Stomach (tissue), 9 donors: ENCODE measurements around the gene NOXA1. TPM values are rescaled to one million over a fixed set of nuclear protein-coding genes. Genes with fewer than 3 reads are reported as not detected.

Source experiments
- DNase-seq, 2 donors: peaks; one replicate each; pipeline versions ENCODE4 v3.0.0 to v3.0.0-alpha.2; 2013 to 2019
- H3K27ac ChIP-seq, 5 donors: fragments of 200-600 bp in 4 of 5; sonication (generic) in 4 of 5; one replicate each; pipeline ENCODE4 v1.5.1; 2013 to 2019; ENCODE audit warnings: mild to moderate bottlenecking in 1 of 5, moderate library complexity in 1 of 5
- H3K27me3 ChIP-seq, 3 donors: fragments of 200-600 bp; sonication (generic); one replicate each; pipeline ENCODE4 v1.5.1; 2017 to 2019; ENCODE audit warnings: mixed run types in 1 of 3
- H3K36me3 ChIP-seq, 4 donors: fragments of 200-600 bp; sonication (generic); 1 replicate in 3 of 4; 2 replicates in 1 of 4; pipeline ENCODE4 v1.5.1; 2016 to 2019
- H3K4me1 ChIP-seq, 4 donors: fragments of 200-600 bp; sonication (generic); one replicate each; pipeline ENCODE4 v1.5.1; 2016 to 2019
- H3K4me3 ChIP-seq, 4 donors: fragments of 200-600 bp; sonication (generic) in 3 of 4; one replicate each; pipeline ENCODE4 v1.5.1; 2016 to 2019; ENCODE audit warnings: mild to moderate bottlenecking in 1 of 4
- H3K9me3 ChIP-seq, 4 donors: fragments of 200-600 bp; sonication (generic); one replicate each; pipeline ENCODE4 v1.5.1; 2016 to 2019
- EP300 ChIP-seq: sonication (generic); formaldehyde crosslinking; IDR thresholded peaks from one replicate; pipeline ENCODE4 v1.6.1; 2017; ENCODE audit warnings: antibody characterized with exemption
- POLR2A ChIP-seq, 4 donors: fragments of 450-650 bp; IDR thresholded peaks; one replicate each; pipeline ENCODE4 v1.6.1; 2016; ENCODE audit warnings: antibody characterized with exemption in 4 of 4, control low read depth in 2 of 4, mild to moderate bottlenecking in 1 of 4, moderate library complexity in 1 of 4
- POLR2AphosphoS5 ChIP-seq, 3 donors: sonication (generic); formaldehyde crosslinking; IDR thresholded peaks; one replicate each; pipeline ENCODE4 v1.6.1; 2016; ENCODE audit warnings: antibody characterized with exemption in 3 of 3
- WGBS, 5 donors: extraction: QIAGEN DNeasy Blood & Tissue Kit in 3 of 5; methylation state at CpG; one replicate each; pipeline versions ENCODE4 v1.1.5 to v1.1.7; 2013 to 2018; 5-methylcytosine and 5-hydroxymethylcytosine counted together
- intact Hi-C: fragments of 100-400 bp; cut with DNase I; formaldehyde crosslinking; loops from one replicate; pipeline ENCODE4 v1.15.1; 2023; ENCODE audit warnings: low total_unique reads
- polyA plus RNA-seq, 3 donors: library from polyadenylated mRNA; stranded (reverse); fragments of 200-250 nt; gene quantifications; one replicate each; pipeline ENCODE4 v1.2.3, GENCODE V29; 2013
- total RNA-seq, 5 donors: library from RNA; depleted of rRNA; stranded (reverse); fragments of >200 nt; gene quantifications; one replicate each; pipeline versions ENCODE4 v1.1.0 to v1.2.3, GENCODE V29; 2014 to 2016
- TF ChIP-seq, protein P1 (sequence below), 7 experiments: fragments of 450-650 bp in 4 of 7; fragments of 200-600 bp in 3 of 7; sonication (generic) in 3 of 7; IDR thresholded peaks; one replicate each; pipeline ENCODE4 v1.5.1; 2016 to 2019; ENCODE audit warnings: antibody characterized with exemption in 7 of 7, control low read depth in 2 of 7, mild to moderate bottlenecking in 1 of 7
- donor health status: healthy with polysubstance abuse.
- donor health status: Bipolar disorder and iron deficiency.
- donor health status: healthy.

The NOXA1 gene
- total and polyA plus RNA-seq, 8 donors, result 3.5 to 43.2 (median 14.7) TPM

DNA sequence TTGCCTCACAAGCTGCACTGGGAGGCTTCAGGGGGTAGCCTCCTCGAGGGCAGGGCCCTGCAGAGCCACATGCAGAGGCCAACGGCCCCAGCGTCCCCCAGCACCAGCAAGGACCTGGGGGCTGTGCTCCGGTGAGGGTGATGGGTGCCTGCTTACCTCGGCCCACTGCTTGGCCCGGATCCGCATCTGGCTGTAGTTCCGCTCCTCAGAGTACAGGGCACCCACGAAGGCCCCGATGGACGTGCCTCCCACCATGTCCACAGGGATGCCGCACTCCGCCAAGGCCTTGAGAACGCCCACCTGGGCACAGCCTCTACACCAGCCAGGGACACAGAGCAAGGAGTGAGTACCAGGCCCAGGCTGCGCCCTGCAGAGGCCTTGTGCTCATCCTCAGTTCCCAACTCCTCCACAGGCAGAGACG, 44.0 kb downstream of the NOXA1 start:
- 89 to 96% (median 93%) methylated on average over 13 to 16 of the region's 16 CpGs for whole genome bisulfite sequencing, 5 donors
- TF ChIP-seq EP300 (no peak), POLR2A (IDR thresholded peaks at IDR 0.05) (no peak), POLR2AphosphoS5 (IDR thresholded peaks at IDR 0.05) (no peak)
- TF ChIP-seq, protein P1, sequence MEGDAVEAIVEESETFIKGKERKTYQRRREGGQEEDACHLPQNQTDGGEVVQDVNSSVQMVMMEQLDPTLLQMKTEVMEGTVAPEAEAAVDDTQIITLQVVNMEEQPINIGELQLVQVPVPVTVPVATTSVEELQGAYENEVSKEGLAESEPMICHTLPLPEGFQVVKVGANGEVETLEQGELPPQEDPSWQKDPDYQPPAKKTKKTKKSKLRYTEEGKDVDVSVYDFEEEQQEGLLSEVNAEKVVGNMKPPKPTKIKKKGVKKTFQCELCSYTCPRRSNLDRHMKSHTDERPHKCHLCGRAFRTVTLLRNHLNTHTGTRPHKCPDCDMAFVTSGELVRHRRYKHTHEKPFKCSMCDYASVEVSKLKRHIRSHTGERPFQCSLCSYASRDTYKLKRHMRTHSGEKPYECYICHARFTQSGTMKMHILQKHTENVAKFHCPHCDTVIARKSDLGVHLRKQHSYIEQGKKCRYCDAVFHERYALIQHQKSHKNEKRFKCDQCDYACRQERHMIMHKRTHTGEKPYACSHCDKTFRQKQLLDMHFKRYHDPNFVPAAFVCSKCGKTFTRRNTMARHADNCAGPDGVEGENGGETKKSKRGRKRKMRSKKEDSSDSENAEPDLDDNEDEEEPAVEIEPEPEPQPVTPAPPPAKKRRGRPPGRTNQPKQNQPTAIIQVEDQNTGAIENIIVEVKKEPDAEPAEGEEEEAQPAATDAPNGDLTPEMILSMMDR (IDR thresholded peaks at IDR 0.05), result no peak
- intact Hi-C loops, result no loop called here
- no peak overlapping the region for H3K4me3 ChIP-seq
- no peaks in the 10 kb centered on the region for H3K9me3 ChIP-seq
- peaks cover 0 to 16% (median 9%) of the 10 kb centered on the region in 4 donors for H3K36me3 ChIP-seq
- no peak overlapping the region for H3K27ac ChIP-seq
- no peak for DNase-seq
- H3K4me1 ChIP-seq, result peaks cover 0 to 2% (median 0%) of the 10 kb centered on the region in 4 donors
- H3K27me3 ChIP-seq, result peaks cover 0 to 4% (median 0%) of the 10 kb centered on the region in 3 donors

DNA sequence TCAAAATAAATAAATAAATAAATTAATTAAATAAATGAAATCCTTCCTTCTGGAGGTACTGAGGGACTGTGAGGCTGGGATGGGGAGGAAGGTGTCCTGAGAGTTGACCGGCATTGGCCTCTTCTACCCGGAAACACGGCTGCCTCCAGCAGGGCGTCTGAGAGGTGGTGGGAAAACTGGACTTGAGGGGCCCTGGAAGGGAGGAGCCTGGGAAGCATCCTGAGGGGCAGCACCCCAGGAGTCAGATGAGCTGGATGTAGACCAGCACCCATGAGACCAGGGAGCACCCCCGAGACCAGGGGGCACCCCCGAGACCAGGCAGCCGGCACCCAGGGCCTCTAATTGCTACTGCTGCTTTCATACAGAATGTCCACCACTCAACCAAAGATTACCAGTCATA, 44.7 kb downstream of the NOXA1 start:
- WGBS, 5 donors, result 91 to 99% (median 97%) methylated on average over 6 to 7 of the region's 7 CpGs
- peaks cover 0 to 12% (median 8%) of the 10 kb centered on the region in 4 donors for H3K36me3 ChIP-seq
- H3K4me1 ChIP-seq, result no peaks in the 10 kb centered on the region
- H3K27me3 ChIP-seq, result no peaks in the 10 kb centered on the region
- H3K4me3 ChIP-seq, result no peak overlapping the region
- H3K27ac ChIP-seq, result no peak overlapping the region
- intact Hi-C loops, result no loop called here
- no peak for TF ChIP-seq EP300
- TF ChIP-seq, protein P1 (IDR thresholded peaks at IDR 0.05), result no peak
- DNase-seq, result no peak
- no peaks in the 10 kb centered on the region for H3K9me3 ChIP-seq

DNA sequence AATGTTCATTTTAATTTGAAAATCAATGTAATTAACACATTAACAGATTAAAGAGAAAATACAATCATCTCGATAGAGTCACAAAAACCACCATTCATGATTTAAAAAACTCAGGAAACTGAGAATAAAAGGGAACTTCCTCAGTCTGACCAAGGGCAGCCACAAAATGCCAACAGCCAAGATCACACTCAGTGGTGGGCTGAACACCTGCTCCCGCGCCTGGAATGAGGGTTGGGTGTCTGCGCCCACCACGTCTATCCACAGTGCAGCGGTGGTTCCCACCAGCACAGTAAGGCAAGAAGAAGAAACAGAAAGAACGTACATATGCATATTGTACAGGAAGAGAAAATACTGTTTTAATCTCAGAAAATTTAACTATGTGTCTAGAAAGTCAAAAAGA, 47.6 kb downstream of the NOXA1 start:
- Histone ChIP-seq H3K4me3 (no peak overlapping the region), H3K27me3 (no peaks in the 10 kb centered on the region), H3K4me1 (no peaks in the 10 kb centered on the region), H3K36me3 (peaks cover 0 to 6% (median 5%) of the 10 kb centered on the region in 4 donors), H3K9me3 (peaks cover 0 to 9% (median 7%) of the 10 kb centered on the region in 4 donors), H3K27ac (no peak overlapping the region)
- DNase-seq, result peak in 1 of 2 donors; percentile 5
- WGBS, 5 donors, result 72 to 84% (median 77%) methylated on average over 7 of the region's 7 CpGs
- TF ChIP-seq, protein P1 (IDR thresholded peaks at IDR 0.05), result no peak
- TF ChIP-seq POLR2AphosphoS5 (IDR thresholded peaks at IDR 0.05), result no peak
- no peak for TF ChIP-seq POLR2A (IDR thresholded peaks at IDR 0.05)
- TF ChIP-seq EP300, result no peak
- intact Hi-C loops, result no loop called here

DNA sequence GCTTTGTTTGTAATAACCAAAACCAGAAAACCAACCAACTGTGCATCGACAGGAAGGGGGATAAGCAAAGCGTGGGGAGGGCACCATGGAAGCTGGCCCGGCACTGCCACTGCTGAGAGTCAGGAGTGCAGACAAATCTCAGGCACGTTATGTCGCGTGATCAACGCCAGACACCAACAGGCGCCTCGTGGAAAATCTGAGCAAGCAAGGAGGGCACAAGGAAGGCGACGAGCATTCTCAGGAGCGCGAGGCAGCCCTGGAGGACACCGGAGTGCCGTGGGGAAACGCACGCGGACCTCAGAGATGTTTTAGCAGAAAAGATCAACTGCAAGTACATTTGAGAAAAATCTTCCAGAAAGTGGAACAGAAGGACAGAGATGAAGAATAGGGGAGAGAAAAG, 51.1 kb downstream of the NOXA1 start:
- H3K27me3 ChIP-seq, result no peaks in the 10 kb centered on the region
- H3K27ac ChIP-seq, result no peak overlapping the region
- DNase-seq, result no peak
- H3K36me3 ChIP-seq, result peaks cover 0 to 25% (median 15%) of the 10 kb centered on the region in 4 donors
- 94 to 97% (median 95%) methylated on average over 18 of the region's 18 CpGs for WGBS, 5 donors
- intact Hi-C loops, result no loop called here
- no peak for TF ChIP-seq POLR2AphosphoS5 (IDR thresholded peaks at IDR 0.05)
- TF ChIP-seq EP300, result no peak
- TF ChIP-seq POLR2A (IDR thresholded peaks at IDR 0.05), result no peak
- TF ChIP-seq, protein P1 (IDR thresholded peaks at IDR 0.05), result no peak
- no peaks in the 10 kb centered on the region for H3K4me1 ChIP-seq
- H3K9me3 ChIP-seq, result peaks cover 0 to 22% (median 16%) of the 10 kb centered on the region in 4 donors
- H3K4me3 ChIP-seq, result no peak overlapping the region
